Activated CD8-positive, alpha-beta memory T cell treated with anti-CD3 and anti-CD28 coated beads for 48 hours (primary cell): ENCODE results near the gene SCG3.
"Not testable (repeated sequence)": the region's sequence is repeated elsewhere in the genome, so short reads cannot be mapped to it uniquely, and the experiment has no call there.

Experiments
- DNase-seq, 3 experiments: peaks; one replicate each; pipeline ENCODE4 v3.0.0-alpha.2; 2020; ENCODE audit warnings: low read depth in 2 of 3, low spot score in 2 of 3

The SCG3 gene

DNA sequence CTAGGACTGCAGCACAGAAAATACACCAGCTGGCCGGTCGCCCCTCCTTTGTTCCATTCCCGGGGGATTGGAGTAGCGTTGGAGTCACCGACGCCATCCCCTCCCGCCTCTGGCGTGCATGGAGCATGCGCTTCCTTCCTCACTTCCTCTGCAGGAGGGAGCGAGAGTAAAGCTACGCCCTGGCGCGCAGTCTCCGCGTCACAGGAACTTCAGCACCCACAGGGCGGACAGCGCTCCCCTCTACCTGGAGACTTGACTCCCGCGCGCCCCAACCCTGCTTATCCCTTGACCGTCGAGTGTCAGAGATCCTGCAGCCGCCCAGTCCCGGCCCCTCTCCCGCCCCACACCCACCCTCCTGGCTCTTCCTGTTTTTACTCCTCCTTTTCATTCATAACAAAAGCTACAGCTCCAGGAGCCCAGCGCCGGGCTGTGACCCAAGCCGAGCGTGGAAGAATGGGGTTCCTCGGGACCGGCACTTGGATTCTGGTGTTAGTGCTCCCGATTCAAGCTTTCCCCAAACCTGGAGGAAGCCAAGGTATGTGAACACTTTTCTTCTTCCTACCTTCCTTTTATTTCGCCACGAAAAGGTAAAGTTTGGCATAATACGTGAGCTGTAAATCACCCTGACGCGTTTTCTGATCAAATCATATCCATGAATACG, at the start of gene SCG3:
TSS of gene SCG3 (plus strand) at position 201 of the 661 bp plus-strand sequence. CDS start at position 454, 253 bp downstream.
- peak; percentile 18 to 38 (median 24) for DNase-seq

- DNase-seq, result no peak
Observed at GRCh38 chr15:51634591-51635198, 46.6 kb upstream of the SCG3 start.

DNA sequence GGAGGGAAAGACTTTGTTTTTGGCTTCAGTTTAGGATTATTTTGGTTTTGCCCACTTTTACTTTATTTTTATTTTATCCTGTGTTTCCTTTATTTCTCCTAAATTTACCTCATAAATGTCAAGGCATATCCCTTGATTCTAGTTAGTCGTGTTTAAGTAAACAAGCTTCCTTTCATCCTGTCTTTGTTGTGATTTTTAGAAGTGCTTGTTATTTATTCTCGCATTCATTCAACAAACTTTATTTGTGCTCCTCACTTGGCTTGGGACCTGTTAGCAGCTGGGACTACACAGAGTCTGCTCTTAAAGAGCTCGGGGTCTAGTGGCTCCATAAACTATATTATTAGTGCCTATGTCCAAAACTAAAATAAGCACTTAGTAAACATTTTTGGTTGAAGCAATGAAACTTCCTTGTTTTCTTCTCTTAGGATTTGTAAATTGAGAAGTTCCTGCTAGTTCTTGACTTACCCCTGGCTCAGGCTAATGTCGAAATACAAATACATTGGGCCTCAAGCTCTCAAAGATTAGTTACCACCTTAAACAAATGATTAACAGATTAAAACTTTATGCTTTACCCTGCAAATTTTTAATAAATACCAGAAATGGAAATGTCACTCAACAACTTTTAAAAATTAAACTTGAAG, 39.7 kb upstream of the SCG3 start:
- DNase-seq, result no peak

GRCh38 chr15:51642696-51643095, 38.6 kb upstream of the SCG3 start:
- no peak for DNase-seq

GRCh38 chr15:51647128-51647562, 34.2 kb upstream of the SCG3 start:
- no peak for DNase-seq

GRCh38 chr15:51648101-51648500, 33.2 kb upstream of the SCG3 start:
- DNase-seq, result not testable (repeated sequence)

GRCh38 chr15:51648643-51649042, 32.7 kb upstream of the SCG3 start:
- DNase-seq, result not testable (repeated sequence)

DNA sequence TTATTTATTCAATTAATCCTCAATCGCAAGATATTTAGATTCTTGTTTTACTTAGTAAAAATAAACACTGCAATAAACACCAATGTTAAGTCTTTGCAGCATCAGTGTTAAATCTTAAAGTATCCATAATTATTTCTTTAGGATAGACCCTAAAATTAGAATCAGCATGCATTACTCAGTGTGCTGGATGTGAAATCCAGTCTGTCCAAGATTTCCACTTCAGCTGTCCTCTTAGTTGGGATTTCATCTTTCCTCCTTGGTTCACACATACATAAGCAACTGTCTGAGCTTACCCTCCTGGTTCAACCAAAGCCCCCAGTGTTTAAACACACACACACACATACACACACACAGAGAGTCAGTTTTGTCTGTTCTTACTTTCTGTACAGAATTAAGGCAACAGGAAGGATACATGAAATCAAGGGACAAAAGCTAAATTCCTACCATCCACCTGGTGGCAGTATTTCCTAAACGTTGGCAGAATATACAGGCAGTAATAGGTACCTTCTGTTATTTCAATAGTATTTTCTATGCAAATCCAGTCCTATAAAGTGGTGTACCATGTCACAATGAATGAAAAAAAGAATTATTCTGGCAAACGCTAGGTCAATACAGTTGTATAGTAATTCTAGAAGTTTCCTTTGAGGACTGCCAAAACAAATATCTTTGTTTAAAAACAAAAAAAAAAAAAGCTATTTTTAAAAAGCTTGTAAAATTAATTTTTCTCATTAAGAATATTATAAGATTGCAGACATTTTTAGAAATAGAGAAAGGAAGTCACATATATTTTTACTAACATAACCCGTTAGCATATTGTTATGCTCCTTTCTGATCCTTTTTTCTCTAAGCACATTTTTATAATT, 31.4 kb upstream of the SCG3 start:
- no peak for DNase-seq

DNA sequence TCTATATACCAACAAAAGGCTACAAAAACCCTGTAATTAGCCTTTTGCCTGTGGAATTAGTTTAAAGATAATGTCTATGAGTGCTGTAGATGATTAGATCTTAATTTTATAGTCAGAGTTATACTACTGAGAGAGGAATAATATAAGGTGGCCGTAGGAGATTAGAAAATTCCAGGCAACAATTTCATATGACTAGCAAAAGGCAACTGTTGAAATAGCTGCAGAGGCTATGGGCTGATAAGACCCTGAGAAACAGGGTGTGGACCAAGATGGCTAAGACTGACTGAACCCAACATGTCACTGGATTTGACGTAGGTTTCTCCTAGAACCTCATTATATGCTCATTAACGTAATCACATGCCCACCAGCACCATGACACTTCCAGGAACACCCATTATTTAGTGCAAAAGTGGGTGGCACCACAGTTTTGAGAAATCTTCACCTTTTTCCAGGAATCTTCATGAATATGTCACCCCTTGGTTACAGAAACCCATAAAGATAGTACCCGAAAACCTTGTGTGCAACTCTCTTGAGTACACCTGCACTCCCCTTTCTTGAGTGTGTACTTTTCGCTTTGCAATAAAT, 29.1 kb upstream of the SCG3 start:
- no peak for DNase-seq

DNA sequence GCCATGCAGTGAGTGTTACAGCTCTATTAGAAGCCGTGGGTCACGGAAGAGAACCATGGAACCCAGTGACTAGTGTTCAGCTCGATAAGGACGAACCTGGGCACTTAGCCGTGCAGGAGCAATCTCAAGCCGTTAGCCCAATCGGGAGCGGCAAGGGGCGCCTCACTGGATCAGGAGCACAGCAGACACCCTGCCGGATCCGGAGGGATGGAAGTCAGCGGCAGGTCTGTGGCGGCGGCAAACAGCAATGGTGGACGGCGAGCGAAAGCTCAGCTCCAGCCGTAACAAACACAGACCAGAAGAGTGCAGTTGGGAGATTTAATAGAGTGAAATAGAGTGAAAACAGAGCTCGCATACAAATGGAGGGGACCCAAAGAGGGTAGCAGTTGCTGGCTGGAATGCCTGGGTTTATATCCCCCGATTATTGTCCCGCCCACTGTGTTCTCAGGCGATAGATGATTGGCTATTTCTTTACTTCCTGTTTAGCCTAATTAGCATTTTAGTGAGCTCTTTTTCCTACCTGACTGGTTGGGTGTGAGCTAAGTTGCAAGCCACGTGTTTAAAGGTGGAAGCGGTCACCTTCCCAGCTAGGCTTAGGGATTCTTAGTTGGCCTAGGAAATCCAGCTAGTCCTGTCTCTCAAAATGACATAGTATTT, 25.8 kb upstream of the SCG3 start:
- not testable (repeated sequence) for DNase-seq

GRCh38 chr15:51658664-51659063, 22.6 kb upstream of the SCG3 start:
- DNase-seq, result no peak

- DNase-seq, result no peak
Observed at GRCh38 chr15:51661072-51661471, 20.2 kb upstream of the SCG3 start.

GRCh38 chr15:51667478-51667877, 13.8 kb upstream of the SCG3 start:
- no peak for DNase-seq

GRCh38 chr15:51668446-51668845, 12.9 kb upstream of the SCG3 start:
- no peak for DNase-seq

- no peak for DNase-seq
Observed at GRCh38 chr15:51669381-51669780, 11.9 kb upstream of the SCG3 start.

DNA sequence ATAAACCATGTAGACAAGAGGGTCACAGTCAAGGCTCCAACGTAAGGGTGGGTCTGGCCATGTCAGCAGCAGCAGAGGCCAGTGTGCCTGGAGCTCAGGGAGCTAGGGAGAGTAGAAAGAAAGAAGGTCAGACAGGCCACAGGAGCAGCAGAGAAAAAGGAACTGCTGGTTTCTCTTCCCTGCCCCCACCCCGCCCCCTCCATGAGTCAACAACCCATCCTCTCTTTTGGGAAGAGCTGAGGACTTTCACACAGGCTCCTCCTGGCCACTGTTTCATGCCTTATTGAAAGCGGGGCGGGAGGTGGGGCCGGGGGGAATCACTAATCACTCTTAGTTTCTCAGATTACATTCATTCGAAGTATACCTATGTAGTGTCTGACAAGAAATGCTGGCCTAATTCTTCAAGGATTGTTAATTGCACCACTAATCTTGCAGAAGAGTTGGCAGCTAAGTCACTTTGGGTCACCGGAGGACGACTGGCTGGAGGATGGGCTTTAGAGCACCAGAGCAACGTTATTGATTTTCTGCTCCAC, 9.1 kb upstream of the SCG3 start:
- no peak for DNase-seq

DNA sequence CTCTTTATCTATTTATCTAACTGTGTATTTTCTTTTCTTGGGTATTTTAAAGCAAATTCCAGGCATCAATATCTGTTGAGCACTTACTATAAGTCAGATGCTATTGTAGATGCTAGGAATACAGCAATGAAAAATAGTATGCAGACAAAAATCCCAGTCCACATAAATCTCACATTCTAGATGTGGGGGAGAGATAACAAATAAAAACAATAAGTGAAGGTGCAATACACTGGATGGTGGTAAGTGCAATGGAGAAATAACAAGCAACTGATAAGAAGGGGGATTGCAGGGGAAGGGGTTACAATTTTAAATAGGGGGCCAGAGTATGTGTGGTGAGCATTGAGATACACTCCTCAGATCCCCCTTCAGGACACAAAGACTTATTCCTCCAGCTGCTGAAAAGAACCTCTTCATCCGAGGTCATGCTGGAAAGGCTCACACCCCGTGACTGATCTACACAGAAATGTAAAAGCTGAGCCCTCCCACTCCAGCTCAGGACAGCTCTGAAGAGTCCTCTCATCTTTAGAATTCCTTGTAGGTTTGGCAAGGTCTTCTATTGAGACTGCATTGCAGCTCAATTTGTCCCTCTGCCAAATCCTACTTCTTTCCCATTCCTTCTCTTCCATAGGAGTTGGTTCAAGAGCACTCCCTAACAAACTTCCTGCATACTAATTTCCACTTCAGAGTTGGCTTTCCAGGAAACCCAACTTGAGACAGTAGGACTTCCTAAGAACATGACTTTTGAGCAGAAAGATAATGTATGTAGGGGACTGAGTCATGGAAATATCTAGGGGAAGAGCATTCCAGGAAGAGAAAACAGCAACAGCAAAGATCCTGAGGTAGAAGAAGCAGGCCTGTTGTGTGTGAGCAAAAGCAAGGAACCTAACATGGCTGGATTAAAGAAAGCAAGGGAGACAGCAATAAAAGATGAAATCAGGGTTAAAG, 8.1 kb upstream of the SCG3 start:
- no peak for DNase-seq

DNA sequence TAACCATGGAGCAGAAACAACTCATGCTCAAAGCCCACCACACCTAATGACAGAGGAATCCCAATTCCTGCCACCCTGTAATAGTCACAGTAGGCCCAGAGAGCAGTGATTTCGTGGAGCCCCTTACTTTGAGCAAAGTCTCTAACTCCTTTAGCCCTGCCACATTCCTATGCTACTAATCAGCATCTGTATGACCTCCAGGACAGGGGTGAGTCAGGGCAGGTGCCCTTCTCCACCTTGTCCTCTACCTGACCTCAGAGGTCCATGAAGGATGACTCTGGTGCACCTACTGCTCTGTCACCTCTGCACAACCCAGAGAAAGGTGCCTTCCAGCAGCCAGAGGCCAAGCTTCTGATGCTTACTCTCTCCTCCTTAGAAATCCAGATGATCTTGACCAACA, 6.1 kb upstream of the SCG3 start:
- no peak for DNase-seq

DNA sequence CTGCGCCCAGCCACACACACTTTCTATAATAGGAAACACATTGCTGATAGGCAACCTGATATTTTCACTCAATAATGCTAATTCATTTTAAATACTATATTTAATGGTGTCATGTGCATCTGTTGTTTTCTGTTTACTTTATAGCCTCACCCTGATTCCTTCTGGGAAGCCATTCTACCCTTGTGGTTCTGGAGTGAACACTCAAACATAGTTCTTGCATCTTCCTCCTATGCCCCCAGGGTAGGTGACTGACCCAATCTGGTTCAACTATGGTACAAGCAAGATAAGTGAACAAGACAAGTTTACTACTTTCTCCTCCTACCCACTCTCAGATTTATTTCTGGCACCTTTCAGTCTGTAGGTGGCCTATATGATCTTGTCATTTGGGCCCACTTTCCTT, 4.3 kb upstream of the SCG3 start:
- DNase-seq, result no peak
